CD14-positive monocyte (primary cell): Measurements from ENCODE around the gene GFPT2. TPM values are rescaled to one million over a fixed set of nuclear protein-coding genes. Genes with fewer than 3 reads are reported as not detected.
A peak's percentile ranks its signal among the peaks of the same experiment; 100 is the strongest.

ENCODE experiments used
- DNase-seq, 3 donors: peaks; one replicate each; pipeline ENCODE4 v3.0.0-alpha.2; 2011 to 2022
- H2AFZ ChIP-seq: 2 replicates; pipeline ENCODE4 v1.6.0; 2012; ENCODE audit warnings: mild to moderate bottlenecking, low read depth, low read length, inconsistent platforms; ENCODE audit not compliant: insufficient read depth, poor library complexity, severe bottlenecking
- H3K27ac ChIP-seq, 2 donors: 1 replicate in 1 of 2; 2 replicates in 1 of 2; pipeline ENCODE4 v1.5.1; 2012 to 2013; ENCODE audit warnings: low read length in 2 of 2, control low read depth in 1 of 2, inconsistent platforms in 1 of 2, low read depth in 1 of 2, mild to moderate bottlenecking in 1 of 2
- H3K27me3 ChIP-seq, 2 donors: one replicate each; pipeline versions ENCODE4 v1.6.0 to v1.6.1; 2011 to 2013; ENCODE audit warnings: low read length in 2 of 2; ENCODE audit not compliant: control insufficient read depth in 2 of 2, insufficient read depth in 2 of 2
- H3K36me3 ChIP-seq, 2 donors: replicated peaks in 1 of 2; 1 replicate in 1 of 2; 2 replicates in 1 of 2; pipeline versions ENCODE4 v1.5.1 to v1.6.1; 2012 to 2013; ENCODE audit warnings: low read length in 2 of 2, control low read depth in 1 of 2, inconsistent platforms in 1 of 2, mild to moderate bottlenecking in 1 of 2; ENCODE audit not compliant: insufficient read depth in 2 of 2, control insufficient read depth in 1 of 2
- H3K4me1 ChIP-seq, 2 donors: 1 replicate in 1 of 2; 2 replicates in 1 of 2; pipeline versions ENCODE4 v1.5.1 to v1.6.1; 2012 to 2013; ENCODE audit warnings: low read length in 2 of 2, control low read depth in 1 of 2, inconsistent platforms in 1 of 2, mild to moderate bottlenecking in 1 of 2, moderate library complexity in 1 of 2; ENCODE audit not compliant: insufficient read depth in 2 of 2, control insufficient read depth in 1 of 2
- H3K4me2 ChIP-seq: replicated peaks from 2 replicates; pipeline ENCODE3; 2012; ENCODE audit warnings: low read length, moderate library complexity, mild to moderate bottlenecking; ENCODE audit not compliant: poor library complexity, severe bottlenecking; ENCODE audit errors: extremely low read depth
- H3K4me3 ChIP-seq, 3 experiments: fragments of 200-600 bp in 1 of 3; sonication (generic) in 1 of 3; replicated peaks in 1 of 3; 1 replicate in 2 of 3; 2 replicates in 1 of 3; pipeline ENCODE4 v1.5.1; 2011 to 2013; ENCODE audit warnings: low read length in 3 of 3, mild to moderate bottlenecking in 3 of 3, control low read depth in 2 of 3, low read depth in 2 of 3, inconsistent platforms in 1 of 3, moderate library complexity in 1 of 3
- H3K79me2 ChIP-seq: 2 replicates; pipeline ENCODE4 v1.6.0; 2012; ENCODE audit warnings: mild to moderate bottlenecking, control low read depth, inconsistent platforms, low read length, moderate library complexity; ENCODE audit not compliant: insufficient read depth
- H3K9ac ChIP-seq: 2 replicates; pipeline ENCODE4 v1.6.0; 2017; ENCODE audit warnings: low read length, mild to moderate bottlenecking; ENCODE audit not compliant: insufficient read depth, poor library complexity, severe bottlenecking
- H3K9me3 ChIP-seq, 2 donors: replicated peaks in 1 of 2; 1 replicate in 1 of 2; 2 replicates in 1 of 2; pipeline versions ENCODE4 v1.5.1 to v1.6.1; 2012 to 2013; ENCODE audit warnings: low read length in 2 of 2, control low read depth in 1 of 2; ENCODE audit not compliant: control insufficient read depth in 1 of 2, insufficient read depth in 1 of 2
- H4K20me1 ChIP-seq: 2 replicates; pipeline ENCODE4 v1.6.0; 2012; ENCODE audit warnings: mild to moderate bottlenecking, low read length, control low read depth, moderate library complexity; ENCODE audit not compliant: insufficient read depth
- H3K27ac Mint-ChIP-seq, 7 donors: one replicate each; pipeline ENCODE4 v1.8.0; 2020; ENCODE audit warnings: mild to moderate bottlenecking in 7 of 7, mixed read lengths in 7 of 7, moderate library complexity in 6 of 7, inconsistent platforms in 2 of 7
- H3K27me3 Mint-ChIP-seq, 3 donors: one replicate each; pipeline ENCODE4 v1.8.0; 2021 to 2022; ENCODE audit warnings: low read depth in 3 of 3, mild to moderate bottlenecking in 3 of 3, mixed read lengths in 3 of 3, moderate library complexity in 3 of 3, inconsistent platforms in 1 of 3
- H3K36me3 Mint-ChIP-seq, 2 donors: one replicate each; pipeline ENCODE4 v1.8.0; 2020; ENCODE audit warnings: mixed read lengths in 2 of 2, inconsistent platforms in 1 of 2, mild to moderate bottlenecking in 1 of 2
- H3K4me1 Mint-ChIP-seq: one replicate; pipeline ENCODE4 v1.8.0; 2020; ENCODE audit warnings: mild to moderate bottlenecking, mixed read lengths
- H3K4me3 Mint-ChIP-seq, 2 donors: one replicate each; pipeline ENCODE4 v1.8.0; 2020; ENCODE audit warnings: mild to moderate bottlenecking in 2 of 2, mixed read lengths in 2 of 2, moderate library complexity in 1 of 2
- H3K9me3 Mint-ChIP-seq, 7 donors: one replicate each; pipeline ENCODE4 v1.8.0; 2020 to 2022; ENCODE audit warnings: mixed read lengths in 7 of 7, mild to moderate bottlenecking in 6 of 7, moderate library complexity in 6 of 7, inconsistent platforms in 2 of 7
- WGBS: methylation state at CpG from one replicate; pipeline ENCODE4 v1.1.5; 2013; ENCODE audit warnings: missing lambda C conversion rate; ENCODE audit not compliant: insufficient coverage; 5-methylcytosine and 5-hydroxymethylcytosine counted together
- intact Hi-C, 2 donors: fragments of 100-400 bp; cut with micrococcal nuclease; formaldehyde crosslinking; loops; one replicate each; pipeline versions ENCODE4 v1.15.0 to v1.15.1; 2023
- polyA plus RNA-seq, 3 donors: library from polyadenylated mRNA; depleted of rRNA in 1 of 3; unstranded in 2 of 3; stranded (reverse) in 1 of 3; fragments of 300-500 nt in 2 of 3; fragments of >200 nt in 1 of 3; fragmentation: Illumina TruSeq in 2 of 3; gene quantifications; 1 replicate in 2 of 3; 2 replicates in 1 of 3; pipeline ENCODE4 v1.2.3, GENCODE V29; 2012 to 2021
- TF ChIP-seq, protein P1 (sequence below): fragments of 200-600 bp; IDR thresholded peaks from one replicate; pipeline ENCODE4 v1.8.0; 2022; ENCODE audit warnings: antibody characterized with exemption, mild to moderate bottlenecking

Gene GFPT2
- polyA plus RNA-seq, 3 donors, result not detected

DNA sequence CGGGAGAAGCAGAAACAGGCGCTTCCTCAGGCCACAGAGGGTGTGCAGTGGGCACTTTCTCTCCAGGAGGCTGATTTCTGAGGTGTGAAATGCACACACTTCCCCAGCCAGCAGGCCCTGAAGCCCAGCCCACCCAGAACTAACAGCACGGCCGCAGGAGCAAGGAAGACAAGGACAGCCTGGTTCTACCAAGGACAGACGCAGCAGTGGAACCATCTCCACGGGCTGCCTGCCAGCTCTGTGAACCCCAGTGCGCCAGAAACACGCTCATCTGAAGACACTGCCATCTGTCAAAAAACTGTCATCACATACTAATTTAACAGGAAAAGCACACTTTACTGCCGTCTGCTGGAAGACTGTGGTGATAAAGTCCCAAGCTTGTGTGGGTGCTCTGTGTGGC lies 102.0 kb downstream of the GFPT2 start:
- peak overlapping the region in 1 of 3 experiments; percentile 3 for H3K4me3 ChIP-seq
- H3K79me2 ChIP-seq, result no peaks in the 10 kb centered on the region
- peaks cover 90 to 97% of the 10 kb centered on the region in 2 donors for H3K9me3 ChIP-seq
- no peaks in the 10 kb centered on the region for H3K4me1 Mint-ChIP-seq
- no peak overlapping the region for H3K4me2 ChIP-seq
- intact Hi-C loops, result no loop called here
- H3K27ac Mint-ChIP-seq, result no peak overlapping the region
- no peak for DNase-seq
- H3K36me3 Mint-ChIP-seq, result peaks cover 68 to 94% of the 10 kb centered on the region in 2 donors
- H3K4me3 Mint-ChIP-seq, result no peak overlapping the region
- no peaks in the 10 kb centered on the region for H4K20me1 ChIP-seq
- H3K27me3 ChIP-seq, result no peaks in the 10 kb centered on the region
- no peak overlapping the region for H2AFZ ChIP-seq
- TF ChIP-seq, protein P1, sequence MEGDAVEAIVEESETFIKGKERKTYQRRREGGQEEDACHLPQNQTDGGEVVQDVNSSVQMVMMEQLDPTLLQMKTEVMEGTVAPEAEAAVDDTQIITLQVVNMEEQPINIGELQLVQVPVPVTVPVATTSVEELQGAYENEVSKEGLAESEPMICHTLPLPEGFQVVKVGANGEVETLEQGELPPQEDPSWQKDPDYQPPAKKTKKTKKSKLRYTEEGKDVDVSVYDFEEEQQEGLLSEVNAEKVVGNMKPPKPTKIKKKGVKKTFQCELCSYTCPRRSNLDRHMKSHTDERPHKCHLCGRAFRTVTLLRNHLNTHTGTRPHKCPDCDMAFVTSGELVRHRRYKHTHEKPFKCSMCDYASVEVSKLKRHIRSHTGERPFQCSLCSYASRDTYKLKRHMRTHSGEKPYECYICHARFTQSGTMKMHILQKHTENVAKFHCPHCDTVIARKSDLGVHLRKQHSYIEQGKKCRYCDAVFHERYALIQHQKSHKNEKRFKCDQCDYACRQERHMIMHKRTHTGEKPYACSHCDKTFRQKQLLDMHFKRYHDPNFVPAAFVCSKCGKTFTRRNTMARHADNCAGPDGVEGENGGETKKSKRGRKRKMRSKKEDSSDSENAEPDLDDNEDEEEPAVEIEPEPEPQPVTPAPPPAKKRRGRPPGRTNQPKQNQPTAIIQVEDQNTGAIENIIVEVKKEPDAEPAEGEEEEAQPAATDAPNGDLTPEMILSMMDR, result no peak
- 100% methylated on average over 4 of the region's 9 CpGs for WGBS
- peaks cover 76 to 93% (median 90%) of the 10 kb centered on the region in 7 donors for H3K9me3 Mint-ChIP-seq
- no peaks in the 10 kb centered on the region for H3K4me1 ChIP-seq
- peaks cover 33 to 98% of the 10 kb centered on the region in 2 donors for H3K36me3 ChIP-seq
- no peak overlapping the region for H3K9ac ChIP-seq
- H3K27ac ChIP-seq, result no peak overlapping the region
- H3K27me3 Mint-ChIP-seq, result peaks cover 0 to 3% (median 0%) of the 10 kb centered on the region in 3 donors

Other genes starting within 250 kb of the GFPT2 start
- not detected for gene RASGEF1C, start 144.1 kb downstream of the GFPT2 start, polyA plus RNA-seq
- gene MAPK9, start 61.3 kb downstream of the GFPT2 start, polyA plus RNA-seq, result 10 to 100 TPM in 2 of 3 donors, 1 to 10 TPM in 1; 9.7 to 19.6 (median 16.2) TPM
- 1 to 10 TPM; 4.8 to 9.5 (median 7.7) TPM for gene CNOT6, start 141.0 kb upstream of the GFPT2 start, polyA plus RNA-seq
- gene SCGB3A1, start 238.2 kb upstream of the GFPT2 start, polyA plus RNA-seq, result under 1 TPM; 0.49 to 0.83 (median 0.59) TPM